Parathyroid adenoma (tissue), 2 donors: Measurements from ENCODE around the gene STOX1.

Experiments
- H2AFZ ChIP-seq: fragments of 300-600 bp; sonication (generic); one replicate; pipeline ENCODE4 v1.7.0; 2017; ENCODE audit warnings: antibody characterized with exemption, mild to moderate bottlenecking
- H3K27ac ChIP-seq: fragments of 300-600 bp; sonication (generic); one replicate; pipeline ENCODE4 v1.7.0; 2017
- H3K27me3 ChIP-seq: fragments of 300-600 bp; sonication (generic); one replicate; pipeline ENCODE4 v1.7.0; 2017; ENCODE audit warnings: low read length; ENCODE audit not compliant: control insufficient read depth, insufficient read depth
- H3K36me3 ChIP-seq: fragments of 300-600 bp; sonication (generic); one replicate; pipeline ENCODE4 v1.7.0; 2017; ENCODE audit warnings: low read length; ENCODE audit not compliant: control insufficient read depth, insufficient read depth
- H3K4me1 ChIP-seq: fragments of 300-600 bp; sonication (generic); one replicate; pipeline ENCODE4 v1.7.0; 2017; ENCODE audit warnings: control low read depth
- H3K4me2 ChIP-seq: fragments of 300-600 bp; sonication (generic); one replicate; pipeline ENCODE4 v1.7.0; 2017; ENCODE audit warnings: low read length
- H3K4me3 ChIP-seq: fragments of 300-600 bp; sonication (generic); one replicate; pipeline ENCODE4 v1.7.0; 2017; ENCODE audit warnings: low read depth, low read length
- H3K79me2 ChIP-seq: fragments of 300-600 bp; sonication (generic); one replicate; pipeline ENCODE4 v1.7.0; 2017; ENCODE audit warnings: control low read depth
- H3K9ac ChIP-seq: fragments of 300-600 bp; sonication (generic); one replicate; pipeline ENCODE4 v1.7.0; 2017; ENCODE audit warnings: mild to moderate bottlenecking
- H3K9me3 ChIP-seq: fragments of 300-600 bp; sonication (generic); one replicate; pipeline ENCODE4 v1.7.0; 2017; ENCODE audit warnings: low read length; ENCODE audit not compliant: control insufficient read depth
- CTCF ChIP-seq: fragments of 300-600 bp; sonication (generic); IDR thresholded peaks from one replicate; pipeline ENCODE4 v1.7.0; 2017; ENCODE audit warnings: antibody characterized with exemption, mild to moderate bottlenecking
- donor health status: primary hyperparathyroidism.

STOX1 gene

GRCh38 chr10:68790476-68790875 is 36.9 kb upstream of the STOX1 start:
- no peak for TF ChIP-seq CTCF
- Histone ChIP-seq H3K36me3 (no peaks in the 10 kb centered on the region), H3K27me3 (no peaks in the 10 kb centered on the region), H3K79me2 (no peaks in the 10 kb centered on the region), H3K4me1 (no peaks in the 10 kb centered on the region), H3K4me3 (no peak overlapping the region), H3K9ac (no peak overlapping the region), H3K9me3 (no peaks in the 10 kb centered on the region), H2AFZ (no peak overlapping the region), H3K27ac (no peak overlapping the region), H3K4me2 (no peak overlapping the region)

- no peaks in the 10 kb centered on the region for H3K9me3 ChIP-seq
- H2AFZ ChIP-seq: no peak overlapping the region
- H3K4me3 ChIP-seq: no peak overlapping the region
- no peaks in the 10 kb centered on the region for H3K27me3 ChIP-seq
- no peak overlapping the region for H3K4me2 ChIP-seq
- H3K36me3 ChIP-seq: no peaks in the 10 kb centered on the region
- H3K79me2 ChIP-seq: no peaks in the 10 kb centered on the region
- H3K9ac ChIP-seq: no peak overlapping the region
- H3K4me1 ChIP-seq: no peaks in the 10 kb centered on the region
- no peak for TF ChIP-seq CTCF
- no peak overlapping the region for H3K27ac ChIP-seq
These were observed 35.2 kb upstream of the STOX1 start for GRCh38 chr10:68792115-68792514.

GRCh38 chr10:68795886-68796532 is 31.3 kb upstream of the STOX1 start:
- Histone ChIP-seq H3K27ac (no peak overlapping the region), H3K79me2 (no peaks in the 10 kb centered on the region), H3K27me3 (no peaks in the 10 kb centered on the region), H3K4me3 (no peak overlapping the region), H3K9ac (no peak overlapping the region), H2AFZ (no peak overlapping the region), H3K9me3 (no peaks in the 10 kb centered on the region), H3K36me3 (no peaks in the 10 kb centered on the region), H3K4me1 (no peaks in the 10 kb centered on the region), H3K4me2 (no peak overlapping the region)
- no peak for TF ChIP-seq CTCF

GRCh38 chr10:68796605-68797004 is 30.7 kb upstream of the STOX1 start:
- Histone ChIP-seq H2AFZ (no peak overlapping the region), H3K27ac (no peak overlapping the region), H3K4me2 (no peak overlapping the region), H3K9ac (no peak overlapping the region), H3K4me1 (no peaks in the 10 kb centered on the region), H3K36me3 (no peaks in the 10 kb centered on the region), H3K9me3 (no peaks in the 10 kb centered on the region), H3K27me3 (no peaks in the 10 kb centered on the region), H3K4me3 (no peak overlapping the region), H3K79me2 (no peaks in the 10 kb centered on the region)
- no peak for TF ChIP-seq CTCF

GRCh38 chr10:68800211-68800610 is 27.1 kb upstream of the STOX1 start:
- no peak for TF ChIP-seq CTCF

More at GRCh38 chr10:68800211-68800610, 27.1 kb upstream of the STOX1 start:
- Histone ChIP-seq H3K9ac (no peak overlapping the region), H3K4me3 (no peak overlapping the region), H3K4me1 (no peaks in the 10 kb centered on the region), H2AFZ (no peak overlapping the region), H3K79me2 (no peaks in the 10 kb centered on the region), H3K27me3 (no peaks in the 10 kb centered on the region), H3K9me3 (no peaks in the 10 kb centered on the region), H3K27ac (no peak overlapping the region), H3K4me2 (no peak overlapping the region), H3K36me3 (no peaks in the 10 kb centered on the region)
